IMR-90 (cell line): Measurements from ENCODE around the gene TMC4. TPM values are rescaled to one million over a fixed set of nuclear protein-coding genes. Genes with fewer than 3 reads are reported as not detected.
A peak's percentile ranks its signal among the peaks of the same experiment; 100 is the strongest.

Experiments
- ATAC-seq: fragments of 200-7000 bp; cut with Tn5 transposase; 2 replicates; pipeline ENCODE4 v1.9.1; 2020; ENCODE audit warnings: low read depth, mild to moderate bottlenecking, moderate library complexity
- BruUV-seq: library from RNA; stranded (reverse); fragments of 400-500 nt; replicated peaks from 2 replicates; lab custom pipeline; 2021; lab: Mats Ljungman, UMichigan
- CTCF ChIA-PET: fragments of 300-600 bp; formaldehyde crosslinking; extraction: SDS; loops from one replicate; lab custom pipeline; 2021; ENCODE audit warnings: antibody characterized with exemption; lab: Yijun Ruan, JAX
- POLR2A ChIA-PET: fragments of 300-600 bp; sonication (Branson Sonifier 250); formaldehyde crosslinking; loops from one replicate; lab custom pipeline; 2022; ENCODE audit warnings: antibody characterized with exemption; ENCODE audit not compliant: unreplicated experiment; lab: Charles Lee
- DNase-seq: peaks from one replicate; pipeline ENCODE4 v3.0.0; 2013
- H2AFZ ChIP-seq: replicated peaks from 2 replicates; pipeline ENCODE3; 2013; ENCODE audit warnings: low read length, mild to moderate bottlenecking; ENCODE audit not compliant: poor library complexity
- H2AK5ac ChIP-seq: 2 replicates; pipeline ENCODE4 v1.6.1; 2013; ENCODE audit warnings: low read depth, low read length, inconsistent platforms
- H2AK9ac ChIP-seq: replicated peaks from 2 replicates; pipeline ENCODE3; 2013; ENCODE audit warnings: mild to moderate bottlenecking, low read depth, low read length, moderate library complexity; ENCODE audit not compliant: poor library complexity
- H2BK120ac ChIP-seq: 2 replicates; pipeline ENCODE4 v1.6.1; 2013; ENCODE audit warnings: low read depth, low read length, inconsistent platforms
- H2BK15ac ChIP-seq: 3 replicates; pipeline ENCODE4 v1.6.1; 2013; ENCODE audit warnings: low read depth, low read length, inconsistent platforms
- H2BK20ac ChIP-seq: 2 replicates; pipeline ENCODE4 v1.6.1; 2013; ENCODE audit warnings: low read depth, mild to moderate bottlenecking, inconsistent platforms, low read length, moderate library complexity
- H2BK5ac ChIP-seq: 2 replicates; pipeline ENCODE4 v1.6.1; 2013; ENCODE audit warnings: mild to moderate bottlenecking, low read depth, low read length, inconsistent platforms; ENCODE audit not compliant: poor library complexity, severe bottlenecking
- H3K14ac ChIP-seq: replicated peaks from 2 replicates; pipeline ENCODE4 v1.6.1; 2013; ENCODE audit warnings: low read depth, low read length, inconsistent platforms
- H3K18ac ChIP-seq: 2 replicates; pipeline ENCODE4 v1.6.1; 2013; ENCODE audit warnings: low read depth, low read length, control low read depth
- H3K23ac ChIP-seq: 2 replicates; pipeline ENCODE4 v1.6.1; 2013; ENCODE audit warnings: low read depth, low read length, inconsistent platforms
- H3K27ac ChIP-seq: 2 replicates; pipeline ENCODE4 v1.5.1; 2013; ENCODE audit warnings: mild to moderate bottlenecking, control low read depth, low read length; ENCODE audit not compliant: insufficient read depth
- H3K27me3 ChIP-seq: 2 replicates; pipeline ENCODE4 v1.6.1; 2013; ENCODE audit warnings: low read length; ENCODE audit not compliant: control insufficient read depth, insufficient read depth
- H3K36me3 ChIP-seq: 2 replicates; pipeline ENCODE4 v1.6.1; 2013; ENCODE audit warnings: low read length, mixed read lengths; ENCODE audit not compliant: control insufficient read depth, insufficient read depth
- H3K4ac ChIP-seq: 2 replicates; pipeline ENCODE4 v1.6.1; 2013; ENCODE audit warnings: low read depth, low read length, inconsistent platforms
- H3K4me1 ChIP-seq: 2 replicates; pipeline ENCODE4 v1.6.1; 2013; ENCODE audit warnings: low read length, mixed read lengths; ENCODE audit not compliant: control insufficient read depth, insufficient read depth
- H3K4me2 ChIP-seq: 2 replicates; pipeline ENCODE4 v1.6.1; 2013; ENCODE audit warnings: low read depth, mild to moderate bottlenecking, control low read depth, low read length, moderate library complexity
- H3K4me3 ChIP-seq: 2 replicates; pipeline ENCODE4 v1.5.1; 2013; ENCODE audit warnings: low read depth, mild to moderate bottlenecking, control low read depth, low read length, moderate library complexity; ENCODE audit not compliant: insufficient read depth
- H3K56ac ChIP-seq: 2 replicates; pipeline ENCODE4 v1.6.1; 2013; ENCODE audit warnings: low read length, inconsistent platforms; ENCODE audit not compliant: insufficient read depth; ENCODE audit errors: extremely low read depth
- H3K79me1 ChIP-seq, 2 experiments: 2 replicates each; pipeline ENCODE4 v1.6.1; 2013; ENCODE audit warnings: low read length in 2 of 2, inconsistent platforms in 1 of 2, low read depth in 1 of 2
- H3K9ac ChIP-seq: 2 replicates; pipeline ENCODE4 v1.6.1; 2013; ENCODE audit warnings: low read depth, low read length, control low read depth
- H3K9me1 ChIP-seq: 2 replicates; pipeline ENCODE4 v1.6.1; 2013; ENCODE audit warnings: low read length, inconsistent platforms; ENCODE audit not compliant: insufficient read depth
- H3K9me3 ChIP-seq: 2 replicates; pipeline ENCODE4 v1.6.1; 2013; ENCODE audit warnings: low read length; ENCODE audit not compliant: control insufficient read depth, insufficient read depth
- H4K20me1 ChIP-seq: 2 replicates; pipeline ENCODE4 v1.6.1; 2013; ENCODE audit warnings: low read length, inconsistent platforms; ENCODE audit not compliant: insufficient read depth
- H4K5ac ChIP-seq: 2 replicates; pipeline ENCODE4 v1.6.1; 2013; ENCODE audit warnings: mild to moderate bottlenecking, low read depth, low read length, control low read depth
- H4K8ac ChIP-seq, 2 experiments: 2 replicates each; pipeline ENCODE4 v1.6.1; 2013; ENCODE audit warnings: low read depth in 2 of 2, low read length in 2 of 2, control low read depth in 1 of 2, inconsistent platforms in 1 of 2
- H4K91ac ChIP-seq: 2 replicates; pipeline ENCODE4 v1.6.1; 2013; ENCODE audit warnings: low read depth, low read length, inconsistent platforms; ENCODE audit not compliant: insufficient read depth
- BHLHE40 ChIP-seq: fragments of 150-350 bp; IDR thresholded peaks from 2 replicates; pipeline ENCODE4 v1.6.1; 2016; ENCODE audit warnings: mild to moderate bottlenecking, low read depth, low read length
- CEBPB ChIP-seq: IDR thresholded peaks from 2 replicates; pipeline ENCODE4 v1.6.1; 2012; ENCODE audit warnings: low read depth, low read length, improper control_type of control experiment
- CHD1 ChIP-seq: IDR thresholded peaks from 2 replicates; pipeline ENCODE4 v1.6.1; 2012; ENCODE audit warnings: low read depth, low read length, improper control_type of control experiment
- CTCF ChIP-seq: conservative IDR thresholded peaks from 2 replicates; pipeline ENCODE4 v1.5.1; 2012; ENCODE audit warnings: mild to moderate bottlenecking, low read depth, low read length, improper control_type of control experiment
- FOS ChIP-seq: fragments of 150-350 bp; IDR thresholded peaks from 2 replicates; pipeline ENCODE4 v1.6.1; 2016; ENCODE audit warnings: low read depth, low read length
- MAFK ChIP-seq: IDR thresholded peaks from 2 replicates; pipeline ENCODE4 v1.6.1; 2012; ENCODE audit warnings: low read depth, low read length, improper control_type of control experiment
- MAZ ChIP-seq: IDR thresholded peaks from 2 replicates; pipeline ENCODE4 v1.6.1; 2012; ENCODE audit warnings: low read depth, mild to moderate bottlenecking, low read length, improper control_type of control experiment, moderate library complexity, borderline replicate concordance
- MXI1 ChIP-seq: IDR thresholded peaks from 2 replicates; pipeline ENCODE4 v1.6.1; 2012; ENCODE audit warnings: low read depth, mild to moderate bottlenecking, low read length, moderate library complexity, borderline replicate concordance
- NFE2L2 ChIP-seq: fragments of 150-350 bp; IDR thresholded peaks from 2 replicates; pipeline ENCODE4 v1.6.1; 2016; ENCODE audit warnings: low read depth, mild to moderate bottlenecking, low read length
- POLR2A ChIP-seq: IDR thresholded peaks from 2 replicates; pipeline ENCODE4 v1.6.1; 2012; ENCODE audit warnings: mild to moderate bottlenecking, low read depth, low read length
- RAD21 ChIP-seq: IDR thresholded peaks from 2 replicates; pipeline ENCODE4 v1.6.1; 2012; ENCODE audit warnings: low read length, improper control_type of control experiment
- RCOR1 ChIP-seq: IDR thresholded peaks from 2 replicates; pipeline ENCODE4 v1.6.1; 2012; ENCODE audit warnings: mild to moderate bottlenecking, low read length, improper control_type of control experiment; ENCODE audit not compliant: insufficient replicate concordance
- RFX5 ChIP-seq: IDR thresholded peaks from 2 replicates; pipeline ENCODE4 v1.8.0; 2012; ENCODE audit warnings: low read depth, mild to moderate bottlenecking, low read length, moderate library complexity
- SMC3 ChIP-seq: fragments of 150-350 bp; IDR thresholded peaks from 2 replicates; pipeline ENCODE4 v1.6.1; 2016; ENCODE audit warnings: low read depth, mild to moderate bottlenecking, antibody characterized with exemption, low read length, moderate library complexity
- USF2 ChIP-seq: fragments of 150-350 bp; IDR thresholded peaks from 2 replicates; pipeline ENCODE4 v1.6.1; 2017; ENCODE audit warnings: mild to moderate bottlenecking, antibody characterized with exemption, low read length, low read depth
- WGBS, 2 experiments: methylation state at CpG; one replicate each; pipeline versions ENCODE4 v1.1.5 to v1.1.7; 2013; ENCODE audit warnings: missing lambda C conversion rate in 2 of 2; ENCODE audit not compliant: insufficient read length in 1 of 2; ENCODE audit errors: extremely low coverage in 2 of 2; 5-methylcytosine and 5-hydroxymethylcytosine counted together
- dilution Hi-C: fragments of 300-500 bp; cut with HindIII; formaldehyde crosslinking; loops from one replicate; pipeline ENCODE4 v1.14.3; 2018; ENCODE audit warnings: low sequenced_read_pairs; ENCODE audit not compliant: unreplicated experiment
- in situ Hi-C: fragments of 300-500 bp; cut with MboI; formaldehyde crosslinking; loops from 3 replicates; pipeline ENCODE4 v1.14.3; 2019; ENCODE audit warnings: low sequenced_read_pairs, inconsistent platforms, mixed read lengths
- intact Hi-C: fragments of 100-400 bp; cut with micrococcal nuclease; formaldehyde crosslinking; loops from 2 replicates; pipeline ENCODE4 v1.10.0; 2022
- polyA plus RNA-seq, 3 experiments: library from polyadenylated mRNA; depleted of rRNA; stranded (reverse); fragments of >200 nt; gene quantifications; 2 replicates each; pipeline ENCODE4 v1.2.3, GENCODE V29; 2012; ENCODE audit warnings: low replicate concordance in 1 of 3
- total RNA-seq: library from RNA; depleted of rRNA; stranded (reverse); fragments of >200 nt; gene quantifications from 2 replicates; pipeline ENCODE4 v1.2.3, GENCODE V29; 2012
- TF ChIP-seq, protein P1 (sequence below): fragments of 150-350 bp; IDR thresholded peaks from 2 replicates; pipeline ENCODE4 v1.6.1; 2016; ENCODE audit warnings: low read depth, mild to moderate bottlenecking, low read length, moderate library complexity, borderline replicate concordance

The TMC4 gene
- total and polyA plus RNA-seq, 2 of the 4 experiments (the other 2 are of a cell fraction) = 0.72 to 1.1 TPM

- Histone ChIP-seq H3K9me3 (no peaks in the 10 kb centered on the region), H3K9ac (no peak overlapping the region), H3K4ac (no peak overlapping the region; the same call in 1 of the 2 replicates), H4K20me1 (peaks cover 9% of the 10 kb centered on the region; the same call in 1 of the 2 replicates), H4K5ac (no peak overlapping the region), H2BK20ac (no peak overlapping the region), H2BK15ac (no peak overlapping the region), H4K8ac (no peak overlapping the region), H2AFZ (no peak overlapping the region), H3K4me1 (no peaks in the 10 kb centered on the region), H3K36me3 (peaks cover 47% of the 10 kb centered on the region), H3K14ac (no peak overlapping the region), H2AK9ac (no peak overlapping the region), H3K9me1 (no peaks in the 10 kb centered on the region), H2AK5ac (no peak overlapping the region), H3K79me1 (peaks cover 4 to 16% of the 10 kb centered on the region in 2 experiments; a peak in 3 of 4 replicates), H3K23ac (no peak overlapping the region), H3K56ac (no peak overlapping the region), H3K27ac (no peak overlapping the region), H3K27me3 (no peaks in the 10 kb centered on the region), H4K91ac (no peak overlapping the region), H3K18ac (no peak overlapping the region), H2BK5ac (no peak overlapping the region), H3K4me2 (no peak overlapping the region), H2BK120ac (no peak overlapping the region), H3K4me3 (no peak overlapping the region)
- POLR2A ChIA-PET = no interaction called here
- BruUV-seq = TSS peak; percentile 45
- dilution Hi-C loops = no loop called here
- no peak for TF ChIP-seq FOS
- peak; percentile 48 for TF ChIP-seq CTCF
- TF ChIP-seq CHD1 = no peak
- TF ChIP-seq POLR2A = no peak
- TF ChIP-seq CEBPB = no peak
- no peak for TF ChIP-seq BHLHE40
- TF ChIP-seq RAD21 = peak; percentile 46
- TF ChIP-seq RCOR1 = no peak
- no peak for TF ChIP-seq MAFK
- TF ChIP-seq, protein P1, sequence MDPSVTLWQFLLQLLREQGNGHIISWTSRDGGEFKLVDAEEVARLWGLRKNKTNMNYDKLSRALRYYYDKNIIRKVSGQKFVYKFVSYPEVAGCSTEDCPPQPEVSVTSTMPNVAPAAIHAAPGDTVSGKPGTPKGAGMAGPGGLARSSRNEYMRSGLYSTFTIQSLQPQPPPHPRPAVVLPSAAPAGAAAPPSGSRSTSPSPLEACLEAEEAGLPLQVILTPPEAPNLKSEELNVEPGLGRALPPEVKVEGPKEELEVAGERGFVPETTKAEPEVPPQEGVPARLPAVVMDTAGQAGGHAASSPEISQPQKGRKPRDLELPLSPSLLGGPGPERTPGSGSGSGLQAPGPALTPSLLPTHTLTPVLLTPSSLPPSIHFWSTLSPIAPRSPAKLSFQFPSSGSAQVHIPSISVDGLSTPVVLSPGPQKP = no peak
- 0 out of 2 replicates have a peak, but pooled peaks have one; percentile 4 for TF ChIP-seq MAZ
- no peak for TF ChIP-seq MXI1
- no peak for TF ChIP-seq USF2
- peak; percentile 43; the same call in 1 of the 2 replicates for TF ChIP-seq SMC3
- no peak for TF ChIP-seq NFE2L2
- no peak for TF ChIP-seq RFX5
- intact Hi-C loops = no loop called here
- ATAC-seq (peak; percentile 91), DNase-seq (peak; percentile 60)
- 38% methylated on average over 4 of the region's 10 CpGs; no CpG with 5 or more reads in 1 of the 2 experiments for WGBS, 2 experiments
- CTCF ChIA-PET = interaction anchor here (1.1 kb wide), 1 partner anchor 8 kb away, joined by 3 read pairs; no protein-coding TSS in a partner anchor
- in situ Hi-C loops = no loop called here
Measured at GRCh38 chr19:54179921-54180461, 7.0 kb upstream of the TMC4 start.
